Trophoblast cell (in vitro differentiated cells and primary cell): ENCODE data around the gene ADAMTS14.

Source experiments
- DNase-seq, 2 donors: peaks; one replicate each; pipeline ENCODE4 v3.0.0-alpha.2; 2016
- H2AFZ ChIP-seq: 2 replicates; pipeline ENCODE4 v1.6.1; 2013; ENCODE audit warnings: low read length, moderate library complexity, mild to moderate bottlenecking; ENCODE audit not compliant: insufficient read depth, poor library complexity
- H2AK5ac ChIP-seq: 2 replicates; pipeline ENCODE4 v1.6.1; 2013; ENCODE audit warnings: mild to moderate bottlenecking, low read length
- H2BK120ac ChIP-seq: 2 replicates; pipeline ENCODE4 v1.6.1; 2013; ENCODE audit warnings: low read length, mild to moderate bottlenecking, moderate library complexity; ENCODE audit not compliant: insufficient read depth, poor library complexity
- H2BK12ac ChIP-seq: 2 replicates; pipeline ENCODE4 v1.6.1; 2013; ENCODE audit warnings: mild to moderate bottlenecking, low read length, moderate library complexity
- H2BK5ac ChIP-seq: 2 replicates; pipeline ENCODE4 v1.6.1; 2013; ENCODE audit warnings: low read length, low read depth, moderate library complexity, mild to moderate bottlenecking; ENCODE audit not compliant: poor library complexity
- H3K14ac ChIP-seq: 2 replicates; pipeline ENCODE4 v1.6.1; 2013; ENCODE audit warnings: mild to moderate bottlenecking, low read length
- H3K18ac ChIP-seq: 2 replicates; pipeline ENCODE4 v1.6.1; 2013; ENCODE audit warnings: mild to moderate bottlenecking, low read length
- H3K23ac ChIP-seq: 2 replicates; pipeline ENCODE4 v1.6.1; 2013; ENCODE audit warnings: low read length
- H3K27ac ChIP-seq: 2 replicates; pipeline ENCODE4 v1.5.1; 2013; ENCODE audit warnings: low read depth, mild to moderate bottlenecking, inconsistent platforms, low read length, moderate library complexity
- H3K27me3 ChIP-seq: 2 replicates; pipeline ENCODE4 v1.6.1; 2013; ENCODE audit warnings: inconsistent platforms, mild to moderate bottlenecking, low read length, moderate library complexity; ENCODE audit not compliant: insufficient read depth
- H3K36me3 ChIP-seq, 2 experiments: 1 replicate in 1 of 2; 2 replicates in 1 of 2; pipeline ENCODE4 v1.6.1; 2013; ENCODE audit warnings: low read length in 2 of 2, mild to moderate bottlenecking in 2 of 2, moderate library complexity in 1 of 2; ENCODE audit not compliant: insufficient read depth in 2 of 2, control insufficient read depth in 1 of 2
- H3K4ac ChIP-seq: 2 replicates; pipeline ENCODE4 v1.6.1; 2013; ENCODE audit warnings: low read depth, mild to moderate bottlenecking, low read length, moderate library complexity
- H3K4me1 ChIP-seq, 2 experiments: 1 replicate in 1 of 2; 2 replicates in 1 of 2; pipeline ENCODE4 v1.6.1; 2013; ENCODE audit warnings: low read length in 2 of 2, mild to moderate bottlenecking in 2 of 2, moderate library complexity in 1 of 2; ENCODE audit not compliant: insufficient read depth in 2 of 2, control insufficient read depth in 1 of 2
- H3K4me2 ChIP-seq: 2 replicates; pipeline ENCODE4 v1.6.1; 2013; ENCODE audit warnings: inconsistent platforms, mild to moderate bottlenecking, low read length, moderate library complexity
- H3K4me3 ChIP-seq: 2 replicates; pipeline ENCODE4 v1.5.1; 2013; ENCODE audit warnings: mild to moderate bottlenecking, low read depth, low read length, inconsistent platforms
- H3K79me1 ChIP-seq: one replicate; pipeline ENCODE4 v1.6.1; 2013; ENCODE audit warnings: low read length
- H3K79me2 ChIP-seq: 2 replicates; pipeline ENCODE4 v1.6.1; 2013; ENCODE audit warnings: low read length, mild to moderate bottlenecking; ENCODE audit not compliant: control insufficient read depth, insufficient read depth, poor library complexity
- H3K9ac ChIP-seq: 2 replicates; pipeline ENCODE4 v1.6.1; 2013; ENCODE audit warnings: mild to moderate bottlenecking, low read length
- H3K9me3 ChIP-seq: 2 replicates; pipeline ENCODE4 v1.6.1; 2013; ENCODE audit warnings: low read depth, mild to moderate bottlenecking, control low read depth, inconsistent platforms, low read length; ENCODE audit not compliant: insufficient read depth
- H4K12ac ChIP-seq: 2 replicates; pipeline ENCODE4 v1.6.1; 2013; ENCODE audit warnings: low read depth, mild to moderate bottlenecking, low read length, moderate library complexity
- H4K8ac ChIP-seq: 2 replicates; pipeline ENCODE4 v1.6.1; 2013; ENCODE audit warnings: low read depth, mild to moderate bottlenecking, low read length, moderate library complexity
- H4K91ac ChIP-seq: one replicate; pipeline ENCODE4 v1.6.1; 2013; ENCODE audit warnings: low read depth, mild to moderate bottlenecking, low read length, moderate library complexity
- WGBS: extraction: QIAGEN DNeasy Blood & Tissue Kit; methylation state at CpG from one replicate; pipeline ENCODE4 v1.1.7; 2013; ENCODE audit warnings: missing lambda C conversion rate; ENCODE audit not compliant: insufficient read length, insufficient coverage; ENCODE audit errors: extremely low coverage; 5-methylcytosine and 5-hydroxymethylcytosine counted together

Gene ADAMTS14

GRCh38 chr10:70744617-70745143 is 72.4 kb downstream of the ADAMTS14 start:
- Histone ChIP-seq H3K9me3 (peaks cover 3% of the 10 kb centered on the region), H3K4me2 (no peak overlapping the region), H3K14ac (no peak overlapping the region), H2AK5ac (no peak overlapping the region), H3K9ac (no peak overlapping the region), H3K79me1 (no peaks in the 10 kb centered on the region), H3K79me2 (no peaks in the 10 kb centered on the region), H4K8ac (no peak overlapping the region), H3K27me3 (no peaks in the 10 kb centered on the region), H4K12ac (no peak overlapping the region), H3K27ac (no peak overlapping the region), H2BK120ac (no peak overlapping the region), H3K4ac (no peak overlapping the region), H3K18ac (no peak overlapping the region), H3K4me1 (peaks cover 5 to 6% of the 10 kb centered on the region in 2 experiments), H3K23ac (no peak overlapping the region), H3K36me3 (no peaks in the 10 kb centered on the region), H2BK12ac (no peak overlapping the region), H2AFZ (no peak overlapping the region), H2BK5ac (no peak overlapping the region), H4K91ac (no peak overlapping the region), H3K4me3 (no peak overlapping the region)
- no peak for DNase-seq
- no CpG with 5 or more reads among the region's 6 CpGs for WGBS

DNA sequence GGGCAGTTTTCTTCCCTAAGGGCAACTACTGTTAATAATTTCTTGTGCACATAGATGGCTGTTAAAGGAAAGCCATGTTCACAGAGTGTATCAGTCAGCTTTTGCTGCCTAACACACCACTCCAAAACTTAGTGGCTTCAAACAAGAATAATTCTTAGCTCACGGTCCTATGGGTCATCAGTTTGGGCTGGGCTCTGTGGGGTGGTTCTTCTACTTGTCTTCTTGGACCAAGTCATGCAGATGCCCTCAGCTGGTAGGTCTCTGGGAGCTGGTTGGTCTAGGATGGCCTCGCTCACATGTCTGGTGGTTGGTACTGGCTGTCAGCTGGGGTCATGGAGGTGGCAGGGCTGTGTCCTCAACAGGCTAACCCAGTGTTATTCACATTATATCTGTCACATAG is 73.2 kb downstream of the ADAMTS14 start:
- WGBS, result no CpG with 5 or more reads among the region's 2 CpGs
- H4K12ac ChIP-seq, result no peak overlapping the region
- no peak overlapping the region for H3K9ac ChIP-seq
- H3K79me2 ChIP-seq, result no peaks in the 10 kb centered on the region
- H3K4me3 ChIP-seq, result no peak overlapping the region
- no peak overlapping the region for H3K14ac ChIP-seq
- H3K79me1 ChIP-seq, result no peaks in the 10 kb centered on the region
- H2BK120ac ChIP-seq, result no peak overlapping the region
- no peak overlapping the region for H2BK5ac ChIP-seq
- no peak overlapping the region for H2AK5ac ChIP-seq
- H4K8ac ChIP-seq, result no peak overlapping the region
- no peaks in the 10 kb centered on the region for H3K36me3 ChIP-seq
- no peak overlapping the region for H3K18ac ChIP-seq
- H3K4me2 ChIP-seq, result no peak overlapping the region
- H3K4ac ChIP-seq, result no peak overlapping the region
- no peak overlapping the region for H3K23ac ChIP-seq
- H4K91ac ChIP-seq, result no peak overlapping the region
- peaks cover 5 to 6% of the 10 kb centered on the region in 2 experiments for H3K4me1 ChIP-seq
- no peak for DNase-seq
- no peak overlapping the region for H3K27ac ChIP-seq
- no peak overlapping the region for H2AFZ ChIP-seq
- H3K9me3 ChIP-seq, result peaks cover 3% of the 10 kb centered on the region
- no peaks in the 10 kb centered on the region for H3K27me3 ChIP-seq
- no peak overlapping the region for H2BK12ac ChIP-seq

DNA sequence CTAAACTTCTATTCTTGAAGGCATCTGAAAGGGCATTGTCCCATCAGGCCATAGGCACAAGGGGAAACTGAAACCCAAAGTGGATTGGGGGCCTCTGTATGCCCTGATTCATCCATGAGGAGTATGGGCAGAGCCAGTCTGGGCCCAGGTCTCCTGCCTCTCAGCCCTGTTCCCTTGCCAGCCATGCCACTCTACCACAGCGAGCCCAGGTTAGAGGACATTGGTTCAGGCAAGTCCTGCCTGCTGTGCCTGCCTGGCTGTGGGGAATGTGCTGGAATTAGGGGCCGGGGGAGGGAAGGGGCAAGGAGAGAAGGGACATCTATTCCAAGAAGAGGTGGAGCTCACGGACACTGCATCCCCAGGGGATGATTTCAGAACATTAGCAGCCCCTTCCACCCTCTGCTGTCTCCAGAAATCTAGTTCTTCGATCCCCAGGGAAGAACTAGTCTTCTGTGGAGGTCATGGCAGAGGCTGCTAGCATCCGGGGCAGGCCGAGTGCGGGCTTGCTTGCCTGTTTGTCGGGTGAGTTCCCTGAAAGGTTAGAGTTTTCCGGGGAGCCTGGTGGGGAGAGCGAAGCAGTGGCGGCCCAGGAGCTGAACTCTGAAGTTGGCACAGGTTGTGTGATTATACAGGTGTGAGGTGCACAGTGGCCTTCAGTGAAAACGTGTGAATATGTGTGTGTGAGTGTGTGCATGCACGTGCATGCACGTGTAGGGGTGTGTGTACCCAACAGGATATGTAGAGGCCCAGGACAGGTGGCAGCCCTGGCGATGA is 75.1 kb downstream of the ADAMTS14 start:
- no peak overlapping the region for H3K4ac ChIP-seq
- DNase-seq, result no peak
- no peak overlapping the region for H4K12ac ChIP-seq
- no peak overlapping the region for H2BK5ac ChIP-seq
- no peaks in the 10 kb centered on the region for H3K36me3 ChIP-seq
- no peak overlapping the region for H3K4me3 ChIP-seq
- no peak overlapping the region for H4K91ac ChIP-seq
- H3K79me2 ChIP-seq, result no peaks in the 10 kb centered on the region
- no peak overlapping the region for H2BK12ac ChIP-seq
- no peaks in the 10 kb centered on the region for H3K9me3 ChIP-seq
- no peak overlapping the region for H3K23ac ChIP-seq
- H2AK5ac ChIP-seq, result no peak overlapping the region
- no peaks in the 10 kb centered on the region for H3K4me1 ChIP-seq
- no peak overlapping the region for H3K9ac ChIP-seq
- no peak overlapping the region for H2BK120ac ChIP-seq
- no peak overlapping the region for H3K4me2 ChIP-seq
- no peaks in the 10 kb centered on the region for H3K27me3 ChIP-seq
- no peaks in the 10 kb centered on the region for H3K79me1 ChIP-seq
- no peak overlapping the region for H3K14ac ChIP-seq
- no peak overlapping the region for H2AFZ ChIP-seq
- H3K27ac ChIP-seq, result no peak overlapping the region
- H3K18ac ChIP-seq, result no peak overlapping the region
- H4K8ac ChIP-seq, result no peak overlapping the region
- no CpG with 5 or more reads among the region's 15 CpGs for WGBS

DNA sequence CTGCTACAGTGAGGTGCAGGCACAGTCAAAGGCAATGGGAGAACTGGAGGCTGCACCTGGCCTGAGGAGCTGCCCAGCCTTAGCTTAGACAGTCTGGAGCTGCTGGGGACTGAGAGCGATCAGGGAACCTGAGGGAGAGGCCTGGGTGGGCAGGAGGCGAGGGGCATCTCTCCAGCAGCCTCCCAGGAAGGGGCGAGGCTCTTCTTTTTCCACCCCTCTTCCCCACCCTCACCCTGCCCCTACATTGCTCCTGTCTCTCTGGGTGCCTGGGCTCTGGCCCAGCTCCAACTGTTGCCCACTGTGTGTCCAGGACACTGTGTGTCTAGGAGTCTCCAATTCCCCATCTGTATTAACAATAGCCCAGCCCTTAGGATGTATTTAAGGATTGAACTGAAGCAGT is 76.0 kb downstream of the ADAMTS14 start:
- Histone ChIP-seq H3K4me1 (no peaks in the 10 kb centered on the region), H4K12ac (no peak overlapping the region), H3K79me2 (no peaks in the 10 kb centered on the region), H2BK120ac (no peak overlapping the region), H3K9me3 (no peaks in the 10 kb centered on the region), H3K4me2 (no peak overlapping the region), H3K27me3 (no peaks in the 10 kb centered on the region), H3K27ac (no peak overlapping the region), H3K4ac (no peak overlapping the region), H4K91ac (no peak overlapping the region), H3K18ac (no peak overlapping the region), H3K9ac (no peak overlapping the region), H3K36me3 (no peaks in the 10 kb centered on the region), H2BK5ac (no peak overlapping the region), H2AFZ (no peak overlapping the region), H3K14ac (no peak overlapping the region), H4K8ac (no peak overlapping the region), H2BK12ac (no peak overlapping the region), H3K4me3 (no peak overlapping the region), H3K23ac (no peak overlapping the region), H2AK5ac (no peak overlapping the region), H3K79me1 (no peaks in the 10 kb centered on the region)
- DNase-seq, result no peak
- no CpG with 5 or more reads among the region's 3 CpGs for WGBS
